ENCODE measurements around the gene HIVEP3. TPM values are rescaled to one million over a fixed set of nuclear protein-coding genes. Genes with fewer than 3 reads are reported as not detected.

The HIVEP3 gene
- total RNA-seq, 3 donors from 2014 or later: 4.9 to 6.5 (median 6.1) TPM

- no peak for TF ChIP-seq CTCF (IDR thresholded peaks at IDR 0.05)
- no peak overlapping the region for H3K4me3 ChIP-seq
- no peaks in the 10 kb centered on the region for H3K36me3 ChIP-seq (ENCODE audit: low read depth)
- peak; percentile 66 for ATAC-seq
- DNase-seq: peak; percentile 72 to 84 (median 84)
- intact Hi-C loops (cut with DNase I, micrococcal nuclease): no loop called here
- no peaks in the 10 kb centered on the region for H3K9me3 ChIP-seq
- H3K4me1 ChIP-seq (ENCODE audit: low read depth): peaks cover 51% of the 10 kb centered on the region
These were observed 422.4 kb downstream of the HIVEP3 start for GRCh38 chr1:41496080-41497055.

GRCh38 chr1:41495210-41495948, 423.3 kb downstream of the HIVEP3 start:
- DNase-seq (peak; percentile 35 to 50 (median 48)), ATAC-seq (no peak)
- Histone ChIP-seq H3K4me3 (no peak overlapping the region), H3K4me1 (ENCODE audit: low read depth) (peaks cover 43% of the 10 kb centered on the region), H3K9me3 (no peaks in the 10 kb centered on the region), H3K36me3 (ENCODE audit: low read depth) (no peaks in the 10 kb centered on the region)
- intact Hi-C loops (cut with DNase I, micrococcal nuclease): no loop called here
- no peak for TF ChIP-seq CTCF (IDR thresholded peaks at IDR 0.05)

GRCh38 chr1:41494351-41495209, 424.1 kb downstream of the HIVEP3 start:
- no peak overlapping the region for H3K4me3 ChIP-seq
- H3K9me3 ChIP-seq: no peaks in the 10 kb centered on the region
- intact Hi-C loops (cut with DNase I, micrococcal nuclease): no loop called here
- ATAC-seq (no peak), DNase-seq (peak in 2 of 3 donors; percentile 29)
- H3K36me3 ChIP-seq (ENCODE audit: low read depth): no peaks in the 10 kb centered on the region
- TF ChIP-seq CTCF (IDR thresholded peaks at IDR 0.05): no peak
- peaks cover 35% of the 10 kb centered on the region for H3K4me1 ChIP-seq (ENCODE audit: low read depth)

GRCh38 chr1:41493626-41494350, 424.9 kb downstream of the HIVEP3 start:
- no peak for ATAC-seq
- Histone ChIP-seq H3K9me3 (no peaks in the 10 kb centered on the region), H3K4me1 (ENCODE audit: low read depth) (peaks cover 27% of the 10 kb centered on the region), H3K4me3 (no peak overlapping the region), H3K36me3 (ENCODE audit: low read depth) (no peaks in the 10 kb centered on the region)
- TF ChIP-seq CTCF (IDR thresholded peaks at IDR 0.05): no peak
- intact Hi-C loops (cut with DNase I, micrococcal nuclease): no loop called here
- DNase-seq: peak in 2 of 3 donors; percentile 23 to 43

Measured in mucosa of descending colon (tissue), 3 donors.